ENCODE results near the gene BORCS8. TPM values are rescaled to one million over a fixed set of nuclear protein-coding genes. Genes with fewer than 3 reads are reported as not detected.
A peak's percentile ranks its signal among the peaks of the same experiment; 100 is the strongest.

Gene BORCS8
- total RNA-seq, 4 donors from 2014 or later: 15.4 to 38.7 (median 18.2) TPM

DNA sequence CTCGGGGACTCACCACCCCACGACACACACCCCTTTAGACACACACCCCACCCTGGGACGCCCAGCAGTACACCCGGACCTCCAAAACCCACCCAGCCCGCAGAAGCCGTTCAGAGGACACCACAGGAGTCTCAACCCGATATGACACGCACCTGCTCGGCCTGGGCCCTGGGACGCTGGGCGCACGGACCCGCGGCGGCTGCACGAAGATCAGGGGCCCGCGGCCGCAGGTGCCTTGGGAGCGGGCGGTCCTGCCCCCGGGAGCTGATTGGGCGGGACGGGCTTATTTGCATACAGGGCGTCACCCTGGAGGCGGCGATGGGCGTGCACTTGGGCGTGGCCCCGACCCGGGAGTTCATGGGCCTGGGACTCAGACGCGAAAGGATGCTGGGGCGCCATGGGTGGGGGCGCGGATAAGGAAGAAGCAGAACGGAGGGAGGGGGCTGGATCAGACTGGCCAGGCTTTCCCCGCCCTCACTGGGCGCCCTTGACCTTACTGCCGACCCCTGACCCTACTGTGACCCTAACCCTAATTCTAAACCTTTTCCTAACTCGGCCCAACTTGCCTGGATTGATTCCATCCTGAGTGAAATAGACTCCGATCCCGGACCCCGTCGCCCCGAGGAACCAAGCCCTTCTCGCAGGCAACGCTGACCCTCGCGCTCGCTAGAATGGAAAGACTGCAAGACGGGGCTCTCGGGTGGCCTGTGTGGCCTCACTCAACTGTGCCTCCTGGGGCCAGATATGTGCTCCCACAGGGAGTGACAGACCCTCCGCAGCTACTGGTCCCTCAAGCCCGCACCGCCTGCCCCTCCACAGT is 21.7 kb downstream of the BORCS8 start, which contains the start of gene MEF2B:
Gene MEF2B, minus strand, starts transcription at position 211 of the 820 bp plus-strand sequence. CDS start 19,528 bp downstream, outside the sequence.
- 24 to 26% methylated on average over 28 to 33 of the region's 56 CpGs for WGBS, 2 donors

DNA sequence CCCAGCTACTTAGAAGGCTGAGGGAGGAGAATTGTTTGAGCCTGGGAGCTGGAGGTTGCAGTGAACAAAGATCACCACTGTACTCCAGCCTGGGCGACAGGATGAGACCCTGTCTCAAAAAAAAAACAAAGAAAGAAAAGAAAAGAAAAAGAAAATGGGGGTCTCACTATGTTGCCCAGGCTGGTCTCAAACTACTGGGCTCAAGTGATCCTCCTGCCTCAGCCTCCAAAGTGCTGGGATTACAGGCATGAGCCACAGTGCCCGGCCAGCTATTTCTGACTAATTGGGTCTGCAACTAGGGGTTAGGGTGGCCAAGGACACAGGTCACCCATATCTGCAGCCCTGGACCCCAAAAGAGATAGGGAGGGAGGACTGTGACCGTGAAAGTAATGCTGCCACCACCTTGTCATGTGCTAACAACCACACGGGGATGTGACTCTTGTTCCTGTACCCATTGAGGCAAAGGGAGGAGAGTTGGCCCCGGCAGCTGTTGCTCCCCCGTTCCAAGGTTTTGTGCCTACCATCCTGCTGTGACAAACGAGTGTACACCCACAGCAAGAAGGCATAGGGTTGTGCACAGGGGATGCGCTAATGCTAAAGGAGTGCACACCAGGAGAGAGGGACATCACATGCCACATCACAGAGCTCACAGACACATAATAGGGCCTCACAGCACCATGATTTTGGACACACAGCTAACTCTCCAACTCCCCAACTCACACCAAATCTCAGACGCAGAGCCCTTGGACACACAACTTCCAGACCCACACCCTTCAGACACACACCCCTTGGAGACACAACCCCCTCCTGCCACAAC is 22.5 kb downstream of the BORCS8 start:
- 83 to 85% methylated on average over 5 to 9 of the region's 9 CpGs for WGBS, 2 donors
- DNase-seq: no peak
- TF ChIP-seq, protein P1, sequence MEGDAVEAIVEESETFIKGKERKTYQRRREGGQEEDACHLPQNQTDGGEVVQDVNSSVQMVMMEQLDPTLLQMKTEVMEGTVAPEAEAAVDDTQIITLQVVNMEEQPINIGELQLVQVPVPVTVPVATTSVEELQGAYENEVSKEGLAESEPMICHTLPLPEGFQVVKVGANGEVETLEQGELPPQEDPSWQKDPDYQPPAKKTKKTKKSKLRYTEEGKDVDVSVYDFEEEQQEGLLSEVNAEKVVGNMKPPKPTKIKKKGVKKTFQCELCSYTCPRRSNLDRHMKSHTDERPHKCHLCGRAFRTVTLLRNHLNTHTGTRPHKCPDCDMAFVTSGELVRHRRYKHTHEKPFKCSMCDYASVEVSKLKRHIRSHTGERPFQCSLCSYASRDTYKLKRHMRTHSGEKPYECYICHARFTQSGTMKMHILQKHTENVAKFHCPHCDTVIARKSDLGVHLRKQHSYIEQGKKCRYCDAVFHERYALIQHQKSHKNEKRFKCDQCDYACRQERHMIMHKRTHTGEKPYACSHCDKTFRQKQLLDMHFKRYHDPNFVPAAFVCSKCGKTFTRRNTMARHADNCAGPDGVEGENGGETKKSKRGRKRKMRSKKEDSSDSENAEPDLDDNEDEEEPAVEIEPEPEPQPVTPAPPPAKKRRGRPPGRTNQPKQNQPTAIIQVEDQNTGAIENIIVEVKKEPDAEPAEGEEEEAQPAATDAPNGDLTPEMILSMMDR (IDR thresholded peaks at IDR 0.05): no peak
- TF ChIP-seq POLR2A (IDR thresholded peaks at IDR 0.05): no peak
- Histone ChIP-seq H3K27ac (no peak overlapping the region), H3K36me3 (no peaks in the 10 kb centered on the region), H3K9me3 (no peaks in the 10 kb centered on the region), H3K27me3 (no peaks in the 10 kb centered on the region), H3K4me3 (replicated peaks in 1 of 3) (peak overlapping the region in 1 of 3 donors; percentile 14), H3K4me1 (peaks cover 4 to 10% of the 10 kb centered on the region in 2 donors)
- intact Hi-C loops (cut with DNase I): no loop called here

More for the DNA sequence above, 21.7 kb downstream of the BORCS8 start, which contains the start of gene MEF2B:
- peak; percentile 82 for DNase-seq
- H3K4me1 ChIP-seq: peaks cover 4 to 10% of the 10 kb centered on the region in 2 donors
- intact Hi-C loops (cut with DNase I): no loop called here
- TF ChIP-seq, protein P1 (IDR thresholded peaks at IDR 0.05): no peak
- no peak for TF ChIP-seq POLR2A (IDR thresholded peaks at IDR 0.05)
- peak within 1 kb of the TSS in 1 of 3 donors; percentile 14 for H3K4me3 ChIP-seq (replicated peaks in 1 of 3)
- no peaks in the 10 kb centered on the region for H3K36me3 ChIP-seq
- no peaks in the 10 kb centered on the region for H3K27me3 ChIP-seq
- H3K9me3 ChIP-seq: no peaks in the 10 kb centered on the region
- no peak within 1 kb of the TSS for H3K27ac ChIP-seq

DNA sequence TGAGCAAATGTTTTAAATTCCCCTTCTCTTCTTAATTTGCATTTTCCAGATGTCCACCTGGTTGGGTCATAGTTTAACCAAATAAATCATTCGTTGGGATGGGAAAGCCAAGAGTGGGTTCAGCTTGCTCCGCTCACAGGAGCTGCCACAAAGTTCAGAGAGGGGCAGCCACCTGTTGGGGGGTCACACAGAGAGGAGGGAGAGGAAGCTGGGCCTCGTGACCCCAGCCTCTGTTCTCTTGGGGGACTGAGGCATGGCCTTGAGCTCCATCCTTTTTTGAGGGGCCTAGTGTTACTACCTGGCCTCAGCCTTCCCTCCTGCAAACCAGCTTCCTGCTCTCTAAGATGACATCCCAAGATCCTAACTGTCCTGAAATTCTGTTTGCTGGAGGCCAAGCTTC is 24.3 kb downstream of the BORCS8 start:
- intact Hi-C loops (cut with DNase I): no loop called here
- DNase-seq: no peak
- H3K4me3 ChIP-seq (replicated peaks in 1 of 3): no peak overlapping the region
- TF ChIP-seq, protein P1 (IDR thresholded peaks at IDR 0.05): no peak
- H3K27me3 ChIP-seq: no peaks in the 10 kb centered on the region
- no peaks in the 10 kb centered on the region for H3K9me3 ChIP-seq
- WGBS, 2 donors: 88 to 92% methylated on average over 3 of the region's 3 CpGs
- peaks cover 4 to 10% of the 10 kb centered on the region in 2 donors for H3K4me1 ChIP-seq
- H3K27ac ChIP-seq: no peak overlapping the region
- no peaks in the 10 kb centered on the region for H3K36me3 ChIP-seq

DNA sequence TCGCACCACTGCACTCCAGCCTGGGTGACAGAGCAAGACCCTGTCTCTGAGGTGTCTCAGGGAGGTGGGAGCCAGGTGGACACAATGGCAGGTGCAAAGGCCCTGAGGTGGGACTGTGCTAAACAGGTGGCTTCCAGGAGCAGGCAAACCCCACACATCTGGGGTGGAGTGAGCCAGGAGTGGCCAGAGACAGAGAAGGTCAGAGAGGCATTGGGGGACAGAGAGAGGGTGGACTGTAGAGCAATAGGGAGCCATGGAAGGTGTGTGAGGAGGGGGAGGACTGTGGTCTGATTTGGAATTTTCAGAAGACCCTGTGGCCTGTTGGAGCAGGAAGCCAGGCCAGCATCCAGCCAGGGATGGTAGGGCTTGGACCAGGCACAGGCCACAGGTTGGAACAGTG is 26.6 kb downstream of the BORCS8 start:
- Histone ChIP-seq H3K27ac (no peak overlapping the region), H3K27me3 (no peaks in the 10 kb centered on the region), H3K4me3 (replicated peaks in 1 of 3) (no peak overlapping the region), H3K4me1 (peaks cover 4 to 7% of the 10 kb centered on the region in 2 donors), H3K9me3 (no peaks in the 10 kb centered on the region), H3K36me3 (no peaks in the 10 kb centered on the region)
- intact Hi-C loops (cut with DNase I): no loop called here
- DNase-seq: no peak
- WGBS, 2 donors: 100% methylated on average over 1 of the region's 1 CpG
- TF ChIP-seq, protein P1 (IDR thresholded peaks at IDR 0.05): no peak
- no peak for TF ChIP-seq POLR2A (IDR thresholded peaks at IDR 0.05)

Data from thyroid gland (tissue), 4 donors.